Measurements from ENCODE around the gene AP2S1.
A peak's percentile ranks its signal among the peaks of the same experiment; 100 is the strongest.
"Not testable (repeated sequence)": the region's sequence is repeated elsewhere in the genome, so short reads cannot be mapped to it uniquely, and the experiment has no call there.

AP2S1 gene

GRCh38 chr19:46850228-46851203, at the start of gene AP2S1:
TSS of gene AP2S1 (minus strand) at chr19:46850846. CDS start at chr19:46850766, 80 bp downstream.
- DNase-seq = peak; percentile 94

- no peak for DNase-seq
These were observed 49.7 kb upstream of the AP2S1 start for GRCh38 chr19:46900341-46900740.

- DNase-seq = no peak
These were observed 48.1 kb upstream of the AP2S1 start for GRCh38 chr19:46898731-46899130.

GRCh38 chr19:46896076-46896794, 45.6 kb upstream of the AP2S1 start:
- no peak for DNase-seq

GRCh38 chr19:46892252-46893179, 41.9 kb upstream of the AP2S1 start:
- no peak for DNase-seq

- DNase-seq = no peak
These were observed 40.0 kb upstream of the AP2S1 start for GRCh38 chr19:46890423-46891170.

GRCh38 chr19:46887240-46887782, 36.7 kb upstream of the AP2S1 start:
- DNase-seq = no peak

GRCh38 chr19:46886546-46887239, 36.0 kb upstream of the AP2S1 start:
- DNase-seq = no peak

- DNase-seq = no peak
These were observed 34.8 kb upstream of the AP2S1 start for GRCh38 chr19:46885411-46885810.

GRCh38 chr19:46882751-46883150, 32.1 kb upstream of the AP2S1 start:
- not testable (repeated sequence) for DNase-seq

GRCh38 chr19:46882034-46882433, 31.4 kb upstream of the AP2S1 start:
- DNase-seq = no peak

GRCh38 chr19:46881092-46881491, 30.4 kb upstream of the AP2S1 start:
- no peak for DNase-seq

GRCh38 chr19:46880431-46880830, 29.8 kb upstream of the AP2S1 start:
- no peak for DNase-seq

- DNase-seq = no peak
These were observed 28.1 kb upstream of the AP2S1 start for GRCh38 chr19:46878613-46879375.

- no peak for DNase-seq
These were observed 25.0 kb upstream of the AP2S1 start for GRCh38 chr19:46875657-46876056.

- no peak for DNase-seq
These were observed 24.6 kb upstream of the AP2S1 start for GRCh38 chr19:46875234-46875633.

- DNase-seq = no peak
These were observed 22.3 kb upstream of the AP2S1 start for GRCh38 chr19:46872967-46873366.

GRCh38 chr19:46871173-46871572, 20.5 kb upstream of the AP2S1 start:
- not testable (repeated sequence) for DNase-seq

GRCh38 chr19:46868025-46868802, 17.6 kb upstream of the AP2S1 start:
- DNase-seq = no peak

Measured in NCI-H2107 (cell line).